ENCODE results near the gene MAPKAP1. TPM values are rescaled to one million over a fixed set of nuclear protein-coding genes. Genes with fewer than 3 reads are reported as not detected.

MAPKAP1 gene
- polyA plus RNA-seq, 1 donor from 2014 or later: 57.5 TPM

DNA sequence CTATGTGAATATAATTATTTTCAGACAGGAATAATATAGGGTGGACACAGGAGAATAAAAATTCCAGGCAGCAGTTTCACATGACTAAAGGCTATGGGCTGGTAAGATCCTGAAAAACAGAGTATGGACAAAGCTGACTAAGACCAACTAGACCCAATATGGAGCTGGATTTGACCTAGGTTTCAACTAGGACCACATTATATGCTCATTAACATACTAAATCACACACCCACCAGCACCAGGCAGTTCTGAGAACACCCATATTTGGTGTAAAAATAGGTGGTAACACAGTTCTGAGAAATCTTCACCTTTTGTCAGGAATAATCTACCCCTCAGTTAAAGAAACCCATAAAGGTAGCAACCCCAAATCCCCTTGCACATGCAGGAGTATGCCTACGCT is 64.7 kb downstream of the MAPKAP1 start:
- no peak for TF ChIP-seq SMC3 (conservative IDR thresholded peaks at IDR 0.05; ENCODE audit: poor library complexity)
- TF ChIP-seq REST (IDR thresholded peaks at IDR 0.05; ENCODE audit: borderline replicate concordance): no peak
- TF ChIP-seq POLR2AphosphoS5 (IDR thresholded peaks at IDR 0.05): no peak
- TF ChIP-seq CTCF (IDR thresholded peaks at IDR 0.05; ENCODE audit: poor library complexity, severe bottlenecking): no peak
- TF ChIP-seq RAD21 (conservative IDR thresholded peaks at IDR 0.05): no peak
- TF ChIP-seq EP300 (conservative IDR thresholded peaks at IDR 0.05; ENCODE audit: poor library complexity, severe bottlenecking): no peak
- TF ChIP-seq MXI1 (conservative IDR thresholded peaks at IDR 0.05; ENCODE audit: poor library complexity, severe bottlenecking): no peak
- no peak for TF ChIP-seq EZH2 (IDR thresholded peaks at IDR 0.05; ENCODE audit: borderline replicate concordance, insufficient read depth, low read length, poor library complexity, severe bottlenecking)
- no peak for TF ChIP-seq TAF1 (IDR thresholded peaks at IDR 0.05; ENCODE audit: low read depth)
- H3K27me3 ChIP-seq (ENCODE audit: insufficient read depth, low read depth, low read length): no peaks in the 10 kb centered on the region
- H4K20me1 ChIP-seq (ENCODE audit: insufficient read depth): no peaks in the 10 kb centered on the region
- no peak overlapping the region for H2AFZ ChIP-seq (ENCODE audit: low read depth, low read length)
- H3K4me2 ChIP-seq (ENCODE audit: low read length): no peak overlapping the region
- H3K9me2 ChIP-seq (ENCODE audit: insufficient read depth, low read length): no peaks in the 10 kb centered on the region
- H3K9ac ChIP-seq (ENCODE audit: low read length): no peak overlapping the region
- H3K9me3 ChIP-seq (ENCODE audit: low read length): no peaks in the 10 kb centered on the region
- no peak overlapping the region for H3K27ac ChIP-seq (ENCODE audit: low read length)
- no peaks in the 10 kb centered on the region for H3K36me3 ChIP-seq (ENCODE audit: insufficient read depth, low read length)
- peaks cover 3% of the 10 kb centered on the region for H3K79me2 ChIP-seq (replicated peaks; ENCODE audit: insufficient read depth, low read length)
- H3F3A ChIP-seq (ENCODE audit: insufficient read depth, low read length, poor library complexity, severe bottlenecking): no peaks in the 10 kb centered on the region
- no peak overlapping the region for H3K4me3 ChIP-seq (ENCODE audit: low read length)

GRCh38 chr9:125639057-125639456 is 68.0 kb downstream of the MAPKAP1 start:
- H3K9ac ChIP-seq (ENCODE audit: low read length): no peak overlapping the region
- H2AFZ ChIP-seq (ENCODE audit: low read depth, low read length): no peak overlapping the region
- H3K4me2 ChIP-seq (ENCODE audit: low read length): no peak overlapping the region
- H3K36me3 ChIP-seq (ENCODE audit: insufficient read depth, low read length): no peaks in the 10 kb centered on the region
- H3K9me2 ChIP-seq (ENCODE audit: insufficient read depth, low read length): no peaks in the 10 kb centered on the region
- H3K27ac ChIP-seq (ENCODE audit: low read length): no peak overlapping the region
- no peaks in the 10 kb centered on the region for H3K27me3 ChIP-seq (ENCODE audit: insufficient read depth, low read depth, low read length)
- H4K20me1 ChIP-seq (ENCODE audit: insufficient read depth): no peaks in the 10 kb centered on the region
- H3K4me3 ChIP-seq (ENCODE audit: low read length): no peak overlapping the region
- H3F3A ChIP-seq (ENCODE audit: insufficient read depth, low read length, poor library complexity, severe bottlenecking): no peaks in the 10 kb centered on the region
- no peaks in the 10 kb centered on the region for H3K9me3 ChIP-seq (ENCODE audit: low read length)
- TF ChIP-seq MXI1 (conservative IDR thresholded peaks at IDR 0.05; ENCODE audit: poor library complexity, severe bottlenecking): no peak
- TF ChIP-seq EP300 (conservative IDR thresholded peaks at IDR 0.05; ENCODE audit: poor library complexity, severe bottlenecking): no peak
- no peak for TF ChIP-seq RAD21 (conservative IDR thresholded peaks at IDR 0.05)
- no peak for TF ChIP-seq REST (IDR thresholded peaks at IDR 0.05; ENCODE audit: borderline replicate concordance)
- TF ChIP-seq POLR2AphosphoS5 (IDR thresholded peaks at IDR 0.05): no peak
- no peak for TF ChIP-seq CTCF (IDR thresholded peaks at IDR 0.05; ENCODE audit: poor library complexity, severe bottlenecking)
- no peak for TF ChIP-seq TAF1 (IDR thresholded peaks at IDR 0.05; ENCODE audit: low read depth)
- no peak for TF ChIP-seq EZH2 (IDR thresholded peaks at IDR 0.05; ENCODE audit: borderline replicate concordance, insufficient read depth, low read length, poor library complexity, severe bottlenecking)
- no peak for TF ChIP-seq SMC3 (conservative IDR thresholded peaks at IDR 0.05; ENCODE audit: poor library complexity)
- peaks cover 3% of the 10 kb centered on the region for H3K79me2 ChIP-seq (replicated peaks; ENCODE audit: insufficient read depth, low read length)
